PC-9 (cell line): ENCODE measurements around the gene PCK2.

ENCODE experiments used
- CTCF ChIP-seq: fragments of 200-600 bp; sonication (generic); conservative IDR thresholded peaks from 2 replicates; pipeline ENCODE4 v1.6.1; 2017; ENCODE audit warnings: mixed run types, antibody characterized with exemption, mild to moderate bottlenecking, moderate library complexity
- EZH2 ChIP-seq: fragments of 200-600 bp; sonication (generic); IDR thresholded peaks from 2 replicates; pipeline ENCODE4 v1.8.0; 2017; ENCODE audit warnings: antibody characterized with exemption, low read depth

- TF ChIP-seq CTCF (no peak), EZH2 (no peak)
Measured at GRCh38 chr14:24057867-24058259, 36.2 kb upstream of the PCK2 start.
